Daoy (cell line): ENCODE measurements around the gene ACCS. TPM values are rescaled to one million over a fixed set of nuclear protein-coding genes. Genes with fewer than 3 reads are reported as not detected.
A peak's percentile ranks its signal among the peaks of the same experiment; 100 is the strongest.

Source experiments
- DNase-seq: peaks from one replicate; pipeline ENCODE4 v3.0.0-alpha.2; 2015; ENCODE audit warnings: low read depth
- total RNA-seq: library from RNA; depleted of rRNA; stranded (reverse); fragments of >200 nt; shearing (Covaris generic); gene quantifications from 2 replicates; pipeline ENCODE4 v1.2.3, GENCODE V29; 2014

ACCS gene
- total RNA-seq, 1 experiment from 2014 or later = 0.51 TPM

DNA sequence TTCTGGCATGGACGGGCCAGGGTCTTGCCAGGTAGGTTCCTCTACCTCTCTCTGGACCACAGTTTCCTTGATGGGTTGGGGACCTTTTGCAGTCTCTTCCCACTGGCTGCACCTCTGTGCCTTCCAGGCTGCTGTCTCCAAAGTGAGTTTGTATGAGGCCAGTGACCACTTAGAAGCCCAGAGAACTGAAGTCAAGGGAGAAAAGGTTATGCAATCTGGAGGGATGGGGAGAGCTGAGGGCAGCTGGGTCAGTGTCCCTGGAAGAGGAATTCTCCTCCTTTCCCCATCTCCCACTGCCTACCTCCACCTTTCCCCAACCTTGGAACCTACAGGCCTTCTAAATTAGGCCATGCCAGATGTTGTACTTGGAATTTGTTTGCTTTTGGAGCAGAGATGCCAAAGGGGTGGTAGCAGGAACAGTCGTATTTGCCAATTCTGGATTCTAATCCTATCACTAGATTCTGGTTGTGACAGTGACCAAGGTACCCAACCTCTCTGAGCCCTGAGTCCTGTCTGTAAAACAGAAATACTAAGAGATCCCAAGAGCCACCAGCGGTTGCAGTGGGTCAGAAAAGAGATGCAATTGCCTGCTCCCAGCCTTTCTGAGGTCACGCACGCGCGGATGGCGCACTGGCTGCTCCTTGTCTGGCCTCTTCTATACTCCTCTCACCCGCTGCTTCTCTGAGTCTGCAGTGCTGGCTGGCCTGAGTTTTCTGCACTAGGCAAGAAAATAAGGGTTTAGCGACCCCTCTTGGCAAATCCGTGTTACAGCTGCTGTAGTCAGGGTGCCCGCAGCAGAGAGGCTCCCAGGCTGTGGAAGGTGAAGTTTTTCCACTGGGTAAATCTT is 29.0 kb upstream of the ACCS start:
- DNase-seq = peak; percentile 59

DNA sequence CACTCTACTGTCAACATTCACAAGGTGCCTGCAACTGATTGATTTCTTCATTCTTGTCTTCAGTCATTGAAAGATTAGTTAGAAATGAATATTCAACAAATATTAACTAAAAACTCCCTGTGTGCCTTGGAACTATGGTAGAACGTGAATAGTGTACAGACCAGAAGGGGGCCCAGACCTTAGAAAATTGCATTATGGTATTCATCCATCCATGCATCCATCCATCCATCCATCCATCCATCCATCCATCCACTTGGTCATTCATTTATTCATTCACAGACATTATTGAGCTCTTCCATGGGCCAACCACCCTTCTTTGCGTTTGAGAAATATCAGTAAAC is 28.4 kb upstream of the ACCS start:
- DNase-seq = no peak

GRCh38 chr11:44043157-44043556 is 22.9 kb upstream of the ACCS start:
- DNase-seq = no peak

DNA sequence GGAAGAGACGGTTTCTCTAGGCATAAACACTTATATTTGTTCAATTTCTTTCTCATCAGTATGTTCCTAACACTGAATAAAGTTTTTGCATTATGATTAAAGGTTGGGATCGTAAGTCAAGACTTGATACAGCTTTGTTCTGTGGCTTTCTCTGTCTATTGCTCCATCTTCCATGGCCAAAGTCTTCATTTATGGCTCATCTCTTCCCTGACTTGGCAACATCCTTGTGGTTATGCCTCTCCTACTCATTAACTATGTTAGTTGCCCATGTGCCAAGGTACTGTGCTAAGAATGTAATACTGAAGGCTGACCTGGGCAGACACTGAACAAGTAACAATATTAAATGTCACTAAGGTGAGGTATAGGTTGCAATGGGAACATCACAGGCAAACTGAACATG is 19.9 kb upstream of the ACCS start:
- no peak for DNase-seq

DNA sequence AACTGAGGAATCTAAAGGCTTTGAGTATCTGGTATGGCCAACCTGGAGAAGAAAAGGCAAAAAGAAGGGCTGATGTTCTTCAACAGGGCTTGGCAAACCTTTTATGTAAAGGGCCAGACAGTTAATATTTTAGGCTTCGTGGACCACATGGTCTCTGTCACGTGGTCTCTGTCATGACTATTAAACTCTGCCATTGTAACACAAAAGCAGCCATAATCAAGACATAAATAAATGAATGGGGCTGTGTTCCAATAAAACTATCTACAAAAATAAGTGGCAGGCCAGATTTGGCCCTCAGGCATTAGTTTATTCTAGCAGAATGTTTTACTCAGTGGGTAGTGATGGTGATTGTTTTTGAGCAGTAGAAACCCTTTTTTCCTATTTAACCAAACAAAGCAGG is 18.8 kb upstream of the ACCS start:
- DNase-seq = no peak

DNA sequence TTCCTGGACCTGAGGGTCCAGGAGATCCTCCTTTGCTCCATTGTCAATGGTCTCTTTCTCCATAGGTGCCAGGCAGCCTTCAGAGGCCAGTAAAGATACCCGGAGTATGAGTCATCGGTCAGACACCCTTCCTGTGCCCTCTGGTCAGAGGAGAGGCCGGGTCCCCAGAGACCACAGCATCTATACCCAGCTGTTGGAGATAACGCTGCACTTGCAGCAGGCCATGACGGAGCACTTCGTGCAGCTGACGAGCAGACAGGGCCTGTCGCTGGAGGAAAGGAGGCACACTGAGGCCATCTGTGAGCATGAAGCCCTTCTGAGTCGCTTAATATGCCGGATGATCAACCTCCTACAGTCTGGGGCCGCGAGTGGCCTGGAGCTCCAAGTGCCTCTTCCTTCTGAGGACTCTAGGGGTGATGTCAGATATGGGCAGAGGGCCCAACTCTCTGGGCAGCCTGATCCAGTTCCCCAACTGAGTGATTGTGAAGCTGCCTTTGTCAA is 18.1 kb upstream of the ACCS start, which contains the start of gene ACCSL:
Gene ACCSL, plus strand, starts transcription at position 51 of the 501 bp plus-strand sequence. Its CDS starts 56 bp downstream, at position 107.
- no peak for DNase-seq

- DNase-seq = no peak
Measured at GRCh38 chr11:44049832-44050231, 16.2 kb upstream of the ACCS start.

GRCh38 chr11:44051171-44051570 is 14.9 kb upstream of the ACCS start:
- DNase-seq = no peak

DNA sequence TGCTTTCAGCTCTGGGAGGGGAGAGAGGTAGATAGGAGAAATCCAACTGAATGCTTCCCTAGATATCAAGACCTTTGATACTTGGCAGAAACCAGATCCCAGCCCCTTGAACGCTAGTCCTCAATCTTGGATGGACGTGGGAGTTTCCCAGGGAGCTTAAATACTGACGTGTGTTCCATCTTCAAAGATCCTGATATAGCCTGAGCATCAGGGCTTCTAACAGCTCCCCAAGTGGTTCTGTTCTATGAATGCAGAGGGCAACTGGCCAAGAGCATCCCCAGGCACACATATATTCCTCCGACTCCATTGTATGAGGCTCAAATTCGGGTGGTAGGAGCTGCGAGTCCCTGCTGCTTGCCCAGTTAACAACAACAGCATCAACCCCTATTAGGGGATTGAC is 8.7 kb upstream of the ACCS start:
- no peak for DNase-seq

- DNase-seq = no peak
Measured at GRCh38 chr11:44058275-44058674, 7.8 kb upstream of the ACCS start.

- DNase-seq = no peak
Measured at GRCh38 chr11:44065161-44065661, 859 bp upstream of the ACCS start.

GRCh38 chr11:44066732-44067141 is 667 bp downstream of the ACCS start:
- peak; percentile 48 for DNase-seq

GRCh38 chr11:44067266-44067665 is 1.2 kb downstream of the ACCS start:
- no peak for DNase-seq

DNA sequence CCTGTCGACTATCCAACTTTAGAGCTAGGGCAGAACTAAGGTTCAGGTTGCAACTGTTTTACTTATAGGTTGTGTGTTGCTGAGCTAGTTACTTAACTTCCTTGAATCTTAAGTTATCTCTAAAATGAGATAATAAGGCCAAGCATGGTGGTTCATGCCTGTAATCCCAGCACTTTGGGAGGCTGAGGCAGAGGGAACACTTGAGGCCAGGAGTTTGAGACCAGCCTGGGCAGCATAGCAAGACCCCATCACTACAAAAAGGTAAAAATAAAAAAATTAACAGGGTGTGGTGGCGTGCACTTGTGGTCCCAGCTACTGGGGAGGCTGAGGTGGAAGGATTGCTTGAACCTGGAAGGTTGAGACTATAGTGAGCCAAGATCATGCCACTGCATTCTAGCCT is 2.1 kb downstream of the ACCS start:
- no peak for DNase-seq

DNA sequence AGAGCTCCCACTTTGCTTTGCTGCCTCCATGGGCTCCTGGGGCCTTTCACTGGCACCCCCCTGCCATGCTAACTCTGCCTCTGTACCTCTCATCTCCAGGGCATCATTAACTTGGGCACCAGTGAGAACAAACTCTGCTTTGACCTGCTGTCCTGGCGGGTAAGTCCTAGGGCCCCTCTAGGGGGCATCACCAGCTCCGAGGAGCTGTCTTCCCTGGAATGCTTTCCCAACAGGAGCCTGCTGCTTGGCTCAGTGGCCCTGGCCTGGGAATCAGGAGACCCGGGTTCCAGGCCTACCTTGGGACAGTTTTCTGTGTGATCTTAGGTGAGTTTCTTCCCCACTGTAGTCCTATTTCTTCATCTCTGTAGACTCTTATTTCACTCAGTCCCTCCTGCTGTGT is 5.1 kb downstream of the ACCS start:
- no peak for DNase-seq

DNA sequence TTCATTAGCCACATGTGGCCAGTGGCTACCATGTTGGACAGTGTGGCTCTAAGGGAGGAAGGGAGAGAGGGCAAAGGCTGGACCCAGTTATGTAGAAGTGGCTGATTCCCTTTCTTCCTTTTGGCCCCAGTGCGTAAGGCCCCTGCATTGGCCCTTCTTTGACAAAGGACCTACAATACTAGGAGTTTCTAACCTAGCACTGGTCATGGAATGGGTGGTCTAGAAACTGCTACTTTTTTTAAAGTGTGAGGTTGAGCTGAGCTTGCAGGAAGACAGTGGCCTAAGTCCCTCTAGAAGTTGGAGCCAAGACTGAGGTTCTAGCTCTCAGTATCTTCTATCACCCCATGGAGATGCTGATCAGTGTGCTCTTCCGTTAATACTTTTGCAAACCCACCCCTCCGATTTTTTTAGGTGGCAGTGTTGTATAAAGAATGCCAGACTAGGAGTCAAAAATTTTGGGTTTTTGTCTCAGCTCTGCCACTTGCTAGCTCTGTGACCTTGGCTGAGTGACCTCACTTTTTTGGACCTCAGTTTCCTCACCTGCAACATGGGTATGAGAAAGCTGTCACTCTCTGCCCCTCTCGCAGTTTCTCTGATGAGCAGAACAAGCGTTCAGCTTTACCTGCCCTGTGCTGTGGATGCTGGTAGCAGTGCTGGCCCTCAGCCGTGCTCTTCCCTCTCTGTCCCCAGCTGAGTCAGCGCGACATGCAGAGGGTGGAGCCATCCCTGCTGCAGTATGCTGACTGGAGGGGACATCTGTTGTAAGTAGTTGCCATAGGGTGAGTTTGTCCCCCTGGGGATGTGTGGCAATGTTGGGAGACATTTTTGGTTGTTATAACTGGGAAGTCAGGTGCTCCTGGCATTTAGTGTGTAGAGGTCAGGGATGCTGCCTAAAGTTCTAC is 6.9 kb downstream of the ACCS start:
- no peak for DNase-seq

GRCh38 chr11:44078794-44079193 is 12.7 kb downstream of the ACCS start:
- DNase-seq = no peak

GRCh38 chr11:44079376-44079775 is 13.3 kb downstream of the ACCS start:
- DNase-seq = no peak

DNA sequence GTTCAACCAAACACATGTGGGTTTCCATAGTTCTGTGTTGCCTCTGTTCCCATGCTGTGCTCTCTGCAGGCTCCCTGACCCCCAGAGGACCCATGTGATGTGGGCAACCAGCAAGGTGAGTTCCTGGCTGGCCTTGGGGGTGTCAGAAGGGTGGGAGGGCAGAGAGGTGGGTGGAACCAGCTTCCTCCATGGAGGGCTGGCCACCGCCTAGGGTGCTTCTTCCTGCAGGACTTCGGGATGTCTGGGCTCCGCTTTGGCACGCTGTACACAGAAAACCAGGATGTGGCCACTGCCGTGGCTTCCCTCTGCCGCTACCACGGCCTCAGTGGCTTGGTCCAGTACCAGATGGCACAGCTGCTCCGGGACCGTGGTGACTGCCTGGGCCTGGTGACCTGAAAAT is 14.9 kb downstream of the ACCS start:
- no peak for DNase-seq

- no peak for DNase-seq
Measured at GRCh38 chr11:44082645-44083044, 16.6 kb downstream of the ACCS start.

DNA sequence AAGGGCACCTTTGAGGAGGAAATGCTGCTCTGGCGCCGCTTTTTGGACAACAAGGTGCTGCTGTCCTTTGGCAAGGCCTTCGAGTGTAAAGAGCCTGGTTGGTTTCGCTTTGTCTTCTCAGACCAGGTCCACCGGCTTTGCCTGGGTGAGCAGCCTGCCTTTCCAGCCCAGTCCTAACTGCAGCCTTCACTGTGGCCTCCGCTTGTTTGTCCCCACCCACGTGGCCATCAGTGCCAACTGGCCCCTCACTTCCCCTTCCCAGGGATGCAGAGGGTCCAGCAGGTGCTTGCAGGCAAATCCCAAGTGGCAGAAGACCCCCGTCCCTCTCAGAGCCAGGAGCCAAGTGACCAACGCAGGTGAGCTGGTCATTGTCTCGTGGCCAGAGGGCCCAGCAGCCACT is 17.4 kb downstream of the ACCS start:
- no peak for DNase-seq

- no peak for DNase-seq
Measured at GRCh38 chr11:44083906-44084305, 17.8 kb downstream of the ACCS start.

DNA sequence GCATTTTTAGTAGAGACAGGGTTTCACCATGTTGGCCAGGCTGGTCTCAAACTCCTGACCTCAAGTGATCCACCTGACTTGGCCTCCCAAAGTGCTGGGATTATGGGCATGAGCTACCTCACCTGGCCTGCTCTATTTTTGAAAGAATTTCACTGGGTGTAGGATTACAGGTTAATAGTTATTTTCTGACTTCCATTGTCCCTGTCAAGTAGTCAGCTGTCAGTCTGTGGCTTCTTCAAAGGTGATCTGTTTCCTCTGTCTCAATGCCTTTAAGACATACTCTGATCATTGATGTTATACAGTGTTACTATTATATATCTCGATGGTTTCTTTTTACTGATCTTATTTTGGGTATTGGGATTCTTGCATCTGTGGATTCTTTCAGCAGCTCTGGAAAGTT is 19.3 kb downstream of the ACCS start:
- no peak for DNase-seq
